Inflammatory macrophage (primary cell): ENCODE data around the gene PTPRR.
A peak's percentile ranks its signal among the peaks of the same experiment; 100 is the strongest.

ENCODE experiments used
- DNase-seq, 2 donors: peaks; one replicate each; pipeline ENCODE4 v3.0.0-alpha.2; 2020 to 2022

PTPRR gene

GRCh38 chr12:70686299-70686698 is 234.2 kb downstream of the PTPRR start:
- DNase-seq = no peak

- DNase-seq = no peak
Measured at GRCh38 chr12:70683976-70684375, 236.6 kb downstream of the PTPRR start.

- no peak for DNase-seq
Measured at GRCh38 chr12:70671698-70672097, 248.8 kb downstream of the PTPRR start.

- DNase-seq = no peak
Measured at GRCh38 chr12:70670948-70671347, 249.6 kb downstream of the PTPRR start.

GRCh38 chr12:70667253-70667652 is 253.3 kb downstream of the PTPRR start:
- DNase-seq = no peak

GRCh38 chr12:70666364-70666763 is 254.2 kb downstream of the PTPRR start:
- DNase-seq = no peak

- DNase-seq = no peak
Measured at GRCh38 chr12:70664465-70664881, 256.1 kb downstream of the PTPRR start.

GRCh38 chr12:70663838-70664237 is 256.7 kb downstream of the PTPRR start:
- DNase-seq = no peak

GRCh38 chr12:70661466-70662161 is 258.9 kb downstream of the PTPRR start:
- no peak for DNase-seq

GRCh38 chr12:70660620-70661219 is 259.8 kb downstream of the PTPRR start:
- peak in 1 of 2 donors; percentile 12 for DNase-seq

GRCh38 chr12:70660002-70660604 is 260.4 kb downstream of the PTPRR start:
- no peak for DNase-seq

- no peak for DNase-seq
Measured at GRCh38 chr12:70659077-70659606, 261.4 kb downstream of the PTPRR start.

GRCh38 chr12:70657616-70658286 is 262.8 kb downstream of the PTPRR start:
- DNase-seq = no peak

GRCh38 chr12:70652451-70652850 is 268.1 kb downstream of the PTPRR start:
- DNase-seq = no peak

GRCh38 chr12:70648831-70649230 is 271.7 kb downstream of the PTPRR start:
- no peak for DNase-seq

- DNase-seq = no peak
Measured at GRCh38 chr12:70648191-70648590, 272.3 kb downstream of the PTPRR start.

- no peak for DNase-seq
Measured at GRCh38 chr12:70646850-70647249, 273.7 kb downstream of the PTPRR start.

GRCh38 chr12:70645494-70646317 is 274.8 kb downstream of the PTPRR start:
- DNase-seq = no peak

GRCh38 chr12:70644861-70645260 is 275.7 kb downstream of the PTPRR start:
- DNase-seq = no peak

GRCh38 chr12:70643939-70644338 is 276.6 kb downstream of the PTPRR start:
- DNase-seq = no peak

GRCh38 chr12:70641691-70642090 is 278.8 kb downstream of the PTPRR start:
- no peak for DNase-seq

- DNase-seq = no peak
Measured at GRCh38 chr12:70640901-70641300, 279.6 kb downstream of the PTPRR start.
